Fibroblast of lung (primary cell): Measurements from ENCODE around the gene FCHO2. TPM values are rescaled to one million over a fixed set of nuclear protein-coding genes. Genes with fewer than 3 reads are reported as not detected.

Experiments used
- DNase-seq, 2 donors: peaks; one replicate each; pipeline versions ENCODE4 v3.0.0 to v3.0.0-alpha.2; 2010; ENCODE audit warnings: low read depth in 2 of 2
- H2AFZ ChIP-seq: 2 replicates; pipeline ENCODE4 v1.5.1; 2012; ENCODE audit warnings: low read length, control low read depth, inconsistent platforms
- H3K27ac ChIP-seq: 2 replicates; pipeline ENCODE4 v1.5.1; 2011; ENCODE audit warnings: low read length, control low read depth; ENCODE audit not compliant: insufficient read depth
- H3K27me3 ChIP-seq: 2 replicates; pipeline ENCODE4 v1.5.1; 2011; ENCODE audit warnings: mild to moderate bottlenecking, low read length; ENCODE audit not compliant: control insufficient read depth, insufficient read depth
- H3K36me3 ChIP-seq: 2 replicates; pipeline ENCODE4 v1.5.1; 2011; ENCODE audit warnings: low read length; ENCODE audit not compliant: control insufficient read depth, insufficient read depth
- H3K4me1 ChIP-seq: 2 replicates; pipeline ENCODE4 v1.5.1; 2011; ENCODE audit warnings: low read length; ENCODE audit not compliant: control insufficient read depth, insufficient read depth; ENCODE audit errors: extremely low read depth
- H3K4me2 ChIP-seq: 2 replicates; pipeline ENCODE4 v1.5.1; 2011; ENCODE audit warnings: low read length, control low read depth; ENCODE audit not compliant: insufficient read depth; ENCODE audit errors: extremely low read depth
- H3K4me3 ChIP-seq, 4 experiments: fragments of 200-600 bp in 1 of 4; sonication (generic) in 1 of 4; replicated peaks in 1 of 4; 2 replicates each; pipeline ENCODE4 v1.5.1; 2011 to 2016; ENCODE audit warnings: low read length in 4 of 4, low read depth in 3 of 4, mild to moderate bottlenecking in 3 of 4, control low read depth in 2 of 4, inconsistent platforms in 1 of 4, mixed read lengths in 1 of 4; ENCODE audit not compliant: insufficient read depth in 1 of 4; ENCODE audit errors: control extremely low read depth in 1 of 4
- H3K79me2 ChIP-seq: 2 replicates; pipeline ENCODE4 v1.5.1; 2012; ENCODE audit warnings: mild to moderate bottlenecking, low read length, inconsistent platforms; ENCODE audit not compliant: control insufficient read depth, insufficient read depth
- H3K9ac ChIP-seq: 2 replicates; pipeline ENCODE4 v1.5.1; 2011; ENCODE audit warnings: mild to moderate bottlenecking, low read length, control low read depth; ENCODE audit not compliant: insufficient read depth
- H3K9me3 ChIP-seq: 2 replicates; pipeline ENCODE4 v1.5.1; 2012; ENCODE audit warnings: low read depth, low read length; ENCODE audit not compliant: control insufficient read depth, insufficient read depth
- H4K20me1 ChIP-seq: 2 replicates; pipeline ENCODE4 v1.5.1; 2011; ENCODE audit warnings: low read length; ENCODE audit not compliant: control insufficient read depth, insufficient read depth; ENCODE audit errors: extremely low read depth
- CTCF ChIP-seq, 2 donors: IDR thresholded peaks in 1 of 2; conservative IDR thresholded peaks in 1 of 2; 1 replicate in 1 of 2; 2 replicates in 1 of 2; pipeline ENCODE4 v1.5.1; 2011 to 2012; ENCODE audit warnings: low read length in 2 of 2, control low read depth in 1 of 2, inconsistent platforms in 1 of 2, low read depth in 1 of 2, mild to moderate bottlenecking in 1 of 2
- EZH2 ChIP-seq: IDR thresholded peaks from 2 replicates; pipeline ENCODE4 v1.5.1; 2012; ENCODE audit warnings: low read length, control low read depth, mild to moderate bottlenecking; ENCODE audit errors: missing control alignments
- polyA plus RNA-seq, 2 donors: library from polyadenylated mRNA; depleted of rRNA in 1 of 2; stranded (reverse) in 1 of 2; unstranded in 1 of 2; fragments of >200 nt; gene quantifications; 2 replicates each; pipeline ENCODE4 v1.2.1, GENCODE V29; 2011 to 2012; ENCODE audit warnings: missing spikeins in 1 of 2
- total RNA-seq: library from RNA; depleted of rRNA; stranded (reverse); fragments of >200 nt; gene quantifications from 2 replicates; pipeline ENCODE4 v1.2.1, GENCODE V29; 2014

Gene FCHO2
- total and polyA plus RNA-seq, 2 donors (not counting 1 experiment from before 2014, with no cell fraction given) = 11.3 to 19.2 TPM

GRCh38 chr5:72908664-72909063 lies 47.2 kb upstream of the FCHO2 start:
- peak; percentile 10 to 43 for DNase-seq
- no peaks in the 10 kb centered on the region for H4K20me1 ChIP-seq
- no peaks in the 10 kb centered on the region for H3K27me3 ChIP-seq
- H3K79me2 ChIP-seq = no peaks in the 10 kb centered on the region
- peaks cover 6% of the 10 kb centered on the region for H3K36me3 ChIP-seq
- no peaks in the 10 kb centered on the region for H3K4me1 ChIP-seq
- no peak overlapping the region for H3K27ac ChIP-seq
- H3K4me3 ChIP-seq = no peak overlapping the region
- no peak overlapping the region for H3K9ac ChIP-seq
- H3K4me2 ChIP-seq = no peak overlapping the region
- H2AFZ ChIP-seq = no peak overlapping the region
- TF ChIP-seq CTCF (conservative IDR thresholded peaks at IDR 0.05 in 1 of 2, IDR thresholded peaks at IDR 0.05 in 1 of 2; ENCODE audit: low read depth in 1 of 2, low read length in 2 of 2) (no peak), EZH2 (no peak)
- H3K9me3 ChIP-seq = no peaks in the 10 kb centered on the region

GRCh38 chr5:72917371-72917776 lies 38.5 kb upstream of the FCHO2 start:
- Histone ChIP-seq H3K9ac (no peak overlapping the region), H3K4me1 (no peaks in the 10 kb centered on the region), H3K36me3 (no peaks in the 10 kb centered on the region), H4K20me1 (no peaks in the 10 kb centered on the region), H3K4me3 (no peak overlapping the region), H3K4me2 (no peak overlapping the region), H3K9me3 (no peaks in the 10 kb centered on the region), H3K79me2 (no peaks in the 10 kb centered on the region), H3K27ac (no peak overlapping the region), H3K27me3 (no peaks in the 10 kb centered on the region), H2AFZ (no peak overlapping the region)
- DNase-seq = no peak
- no peak for TF ChIP-seq EZH2
- TF ChIP-seq CTCF (conservative IDR thresholded peaks at IDR 0.05 in 1 of 2, IDR thresholded peaks at IDR 0.05 in 1 of 2; ENCODE audit: low read depth in 1 of 2, low read length in 2 of 2) = no peak

- DNase-seq = peak; percentile 23 to 58
- TF ChIP-seq CTCF (conservative IDR thresholded peaks at IDR 0.05 in 1 of 2, IDR thresholded peaks at IDR 0.05 in 1 of 2; ENCODE audit: low read depth in 1 of 2, low read length in 2 of 2) (peak in 1 of 2 donors; percentile 10), EZH2 (no peak)
- Histone ChIP-seq H2AFZ (no peak overlapping the region), H3K27ac (no peak overlapping the region), H3K36me3 (no peaks in the 10 kb centered on the region), H3K4me1 (no peaks in the 10 kb centered on the region), H3K4me3 (no peak overlapping the region), H3K27me3 (no peaks in the 10 kb centered on the region), H4K20me1 (no peaks in the 10 kb centered on the region), H3K79me2 (no peaks in the 10 kb centered on the region), H3K9me3 (no peaks in the 10 kb centered on the region), H3K9ac (no peak overlapping the region), H3K4me2 (no peak overlapping the region)
Observed at GRCh38 chr5:72920690-72921502, 34.9 kb upstream of the FCHO2 start.
